ENCODE measurements around the gene RAB36.
"Not testable (repeated sequence)": the region's sequence is repeated elsewhere in the genome, so short reads cannot be mapped to it uniquely, and the experiment has no call there.

The RAB36 gene

DNA sequence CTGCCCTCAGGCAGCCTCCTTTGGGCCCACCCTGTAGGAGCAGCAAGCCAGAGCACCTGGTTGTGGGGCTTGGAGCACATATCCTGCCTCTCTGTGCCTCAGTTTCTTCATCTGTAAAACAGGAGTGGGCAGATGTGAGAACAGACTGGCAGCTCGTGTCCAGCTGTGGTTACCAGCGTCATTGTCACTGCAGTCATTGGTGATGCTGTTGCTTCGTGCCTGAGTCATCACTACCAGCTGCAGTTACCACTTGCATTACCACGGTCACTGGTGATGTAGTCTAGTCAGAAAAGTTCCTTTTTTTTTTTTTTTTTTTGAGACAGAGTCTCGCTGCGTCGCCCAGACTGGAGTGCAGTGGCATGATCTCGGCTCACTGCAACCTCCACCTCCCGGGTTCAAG lies 23.9 kb upstream of the RAB36 start:
- no peak for FAIRE-seq

DNA sequence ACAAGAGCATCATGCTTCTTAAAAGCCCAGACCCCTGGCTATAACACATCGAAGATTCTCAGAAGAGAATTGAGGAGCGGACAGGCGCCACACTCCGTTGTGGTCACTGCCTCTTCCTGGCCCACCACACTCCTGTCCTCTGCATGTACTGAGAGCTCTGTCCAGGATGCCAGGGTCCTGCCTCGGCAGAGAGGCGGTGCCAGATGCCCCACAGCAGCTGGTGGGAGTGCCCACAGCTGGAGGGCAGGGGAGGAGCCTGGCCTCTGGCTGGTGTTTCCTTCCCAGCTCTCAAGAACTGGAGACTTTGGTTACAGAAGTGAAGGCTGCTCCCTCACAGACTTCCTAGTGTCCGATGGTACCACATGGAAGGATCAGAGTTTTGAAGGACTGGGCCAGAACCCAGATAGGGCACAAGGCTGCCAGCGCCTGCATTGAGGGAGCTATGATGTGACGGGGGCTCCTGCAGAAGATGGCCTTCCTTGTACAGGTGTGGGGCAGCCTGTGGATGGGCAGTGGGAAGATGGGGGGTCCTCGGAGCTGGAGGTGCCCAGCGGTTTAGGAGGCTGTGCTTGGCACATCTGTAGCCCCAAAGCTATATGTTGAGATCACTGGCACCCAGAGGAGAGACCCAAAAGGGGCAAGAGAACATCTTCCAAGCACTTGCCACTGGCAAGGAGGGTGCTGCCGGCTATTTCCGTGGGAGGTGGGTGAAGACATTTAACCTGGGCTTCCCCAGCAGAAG lies 22.9 kb upstream of the RAB36 start:
- no peak for FAIRE-seq

DNA sequence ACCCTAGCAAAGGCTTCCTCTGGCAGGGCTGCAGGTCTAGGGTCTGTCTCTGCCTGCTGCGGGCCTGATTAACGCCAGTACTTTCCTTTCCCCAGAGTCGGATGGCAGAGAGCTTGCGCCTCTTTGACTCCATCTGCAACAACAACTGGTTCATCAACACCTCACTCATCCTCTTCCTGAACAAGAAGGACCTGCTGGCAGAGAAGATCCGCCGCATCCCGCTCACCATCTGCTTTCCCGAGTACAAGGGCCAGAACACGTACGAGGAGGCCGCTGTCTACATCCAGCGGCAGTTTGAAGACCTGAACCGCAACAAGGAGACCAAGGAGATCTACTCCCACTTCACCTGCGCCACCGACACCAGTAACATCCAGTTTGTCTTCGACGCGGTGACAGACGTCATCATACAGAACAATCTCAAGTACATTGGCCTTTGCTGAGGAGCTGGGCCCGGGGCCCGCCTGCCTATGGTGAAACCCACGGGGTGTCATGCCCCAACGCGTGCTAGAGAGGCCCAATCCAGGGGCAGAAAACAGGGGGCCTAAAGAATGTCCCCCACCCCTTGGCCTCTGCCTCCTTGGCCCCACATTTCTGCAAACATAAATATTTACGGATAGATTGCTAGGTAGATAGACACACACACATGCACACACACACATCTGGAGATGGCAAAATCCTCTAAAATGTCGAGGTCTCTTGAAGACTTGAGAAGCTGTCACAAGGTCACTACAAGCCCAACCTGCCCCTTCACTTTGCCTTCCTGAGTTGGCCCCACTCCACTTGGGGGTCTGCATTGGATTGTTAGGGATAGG lies 22.1 kb upstream of the RAB36 start:
- no peak for FAIRE-seq

DNA sequence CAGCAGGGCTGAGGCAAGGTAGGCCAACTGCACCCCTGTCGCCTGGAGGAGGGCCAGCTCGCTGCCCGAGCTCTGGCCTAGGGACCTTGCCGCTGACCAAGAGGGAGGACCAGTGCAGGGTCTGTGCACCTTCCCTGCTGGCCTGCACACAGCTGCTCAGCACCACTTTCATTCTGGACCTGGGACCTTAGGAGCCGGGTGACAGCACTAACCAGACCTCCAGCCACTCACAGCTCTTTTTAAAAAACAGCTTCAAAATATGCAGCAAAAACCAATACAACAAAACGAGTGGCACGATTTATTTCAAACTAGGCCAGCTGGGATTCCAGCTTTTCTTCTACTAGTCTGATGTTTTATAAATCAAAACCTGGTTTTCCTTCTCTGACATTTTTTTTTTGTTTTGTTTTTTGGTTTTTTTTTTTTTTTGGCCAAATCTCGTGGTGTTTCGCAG lies 21.4 kb upstream of the RAB36 start:
- FAIRE-seq = no peak

DNA sequence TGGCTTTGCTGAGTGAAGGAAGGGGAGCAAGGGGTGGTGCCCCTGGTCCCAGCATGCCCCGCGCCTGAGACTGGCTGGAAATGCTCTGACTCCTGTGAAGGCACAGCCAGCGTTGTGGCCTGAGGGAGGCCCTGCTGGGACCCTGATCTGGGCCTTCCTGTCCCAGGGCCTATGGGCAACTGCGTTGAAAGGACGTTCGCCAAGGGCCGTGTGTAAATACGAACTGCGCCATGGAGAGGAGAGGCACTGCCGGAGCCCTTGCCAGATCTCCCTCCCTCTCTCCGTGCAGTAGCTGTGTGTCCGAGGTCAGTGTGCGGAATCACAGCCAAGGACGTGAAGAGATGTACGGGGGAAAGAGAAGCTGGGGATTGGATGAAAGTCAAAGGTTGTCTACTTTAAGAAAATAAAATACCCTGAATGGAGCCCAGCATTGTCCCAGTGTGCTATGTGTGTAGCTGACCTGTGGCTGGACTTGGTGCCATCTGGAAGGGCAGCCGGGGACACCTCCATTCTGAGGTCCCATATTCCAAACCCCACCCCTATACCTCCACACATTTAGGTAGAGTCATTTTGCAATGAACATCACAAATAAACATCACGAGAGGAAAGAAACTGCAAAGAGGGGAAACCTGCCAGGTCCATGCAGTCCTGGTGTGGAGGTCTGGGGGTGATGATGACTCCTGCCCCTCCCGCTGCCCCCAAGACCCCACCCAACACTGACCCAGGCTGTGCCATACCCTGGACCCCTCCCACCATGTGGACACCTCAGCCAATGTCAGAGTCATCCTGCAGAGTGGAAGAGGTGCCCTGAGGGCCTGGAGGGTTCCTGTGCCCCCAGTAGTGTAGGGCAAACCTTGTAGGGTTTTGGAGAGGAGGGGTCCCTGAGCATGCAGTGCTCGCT lies 20.4 kb upstream of the RAB36 start:
- no peak for FAIRE-seq

DNA sequence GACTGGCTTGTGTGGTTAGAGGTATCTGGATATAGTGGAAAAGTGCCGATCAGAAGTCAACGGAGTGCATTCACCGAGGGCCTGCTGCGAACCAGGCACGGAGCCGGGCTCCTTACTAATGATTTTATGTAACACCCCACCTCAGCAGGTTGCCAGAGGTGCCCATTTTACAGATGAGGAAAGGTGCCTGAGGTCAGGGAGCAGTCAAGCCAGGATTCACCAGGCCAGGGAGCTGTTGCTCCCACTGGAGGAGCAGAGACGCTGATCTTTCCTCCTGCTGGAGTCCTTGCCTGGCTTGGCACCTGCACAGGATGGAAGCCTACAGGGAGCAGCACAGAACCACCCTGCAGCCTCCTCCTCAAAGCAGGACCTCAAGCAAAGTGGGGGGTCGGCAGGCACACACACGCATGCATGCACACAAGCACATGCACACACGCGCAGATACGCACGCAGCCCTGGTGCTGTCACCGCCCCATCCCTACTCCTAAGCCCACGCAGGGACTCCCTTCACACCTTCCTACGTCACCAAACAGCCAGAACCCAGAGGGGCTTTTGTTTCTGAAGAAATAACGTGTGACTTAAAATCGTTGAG lies 19.7 kb upstream of the RAB36 start:
- no peak for FAIRE-seq

DNA sequence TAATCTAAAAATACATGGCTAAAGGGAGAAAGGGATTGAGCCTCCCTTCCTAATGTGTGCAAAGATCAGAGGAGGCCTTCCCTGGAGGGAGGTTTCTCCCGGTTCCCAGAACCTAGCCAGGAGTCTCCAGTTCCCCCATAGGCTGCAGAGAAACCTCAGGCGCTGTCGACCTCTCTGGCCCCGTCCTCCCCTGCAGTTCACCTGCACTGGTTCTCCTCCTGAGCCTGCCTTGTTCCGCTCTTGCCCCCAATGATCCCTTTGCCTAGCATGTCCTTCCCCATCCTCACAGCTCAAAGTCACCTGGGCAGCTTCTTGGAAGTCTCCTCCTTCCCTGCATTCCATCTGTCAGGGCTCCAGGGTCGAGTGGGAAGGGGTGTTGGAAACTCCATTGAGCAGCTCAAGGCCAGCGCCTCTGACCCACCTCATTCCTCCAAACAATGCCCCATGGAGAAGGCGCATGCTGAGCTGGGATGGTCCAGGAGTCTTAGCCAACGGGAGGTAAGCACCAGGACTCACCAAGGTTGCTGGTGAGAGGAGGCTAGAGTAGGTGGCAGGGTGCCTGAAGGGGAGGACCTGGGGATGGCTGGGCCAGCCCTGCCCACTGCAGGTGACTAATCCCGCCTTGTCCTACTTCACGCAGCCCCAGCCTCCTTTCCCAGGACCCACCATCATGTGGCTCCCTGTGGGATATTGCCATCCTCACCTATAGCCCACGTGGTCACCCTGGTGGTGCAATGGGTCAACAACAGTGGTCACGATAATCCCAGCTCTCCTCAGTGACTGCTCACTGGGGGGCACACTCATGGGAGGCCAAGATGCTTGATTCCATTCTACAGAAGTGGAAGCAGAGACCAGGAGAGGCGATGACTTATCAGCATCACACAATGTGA lies 18.9 kb upstream of the RAB36 start:
- no peak for FAIRE-seq

DNA sequence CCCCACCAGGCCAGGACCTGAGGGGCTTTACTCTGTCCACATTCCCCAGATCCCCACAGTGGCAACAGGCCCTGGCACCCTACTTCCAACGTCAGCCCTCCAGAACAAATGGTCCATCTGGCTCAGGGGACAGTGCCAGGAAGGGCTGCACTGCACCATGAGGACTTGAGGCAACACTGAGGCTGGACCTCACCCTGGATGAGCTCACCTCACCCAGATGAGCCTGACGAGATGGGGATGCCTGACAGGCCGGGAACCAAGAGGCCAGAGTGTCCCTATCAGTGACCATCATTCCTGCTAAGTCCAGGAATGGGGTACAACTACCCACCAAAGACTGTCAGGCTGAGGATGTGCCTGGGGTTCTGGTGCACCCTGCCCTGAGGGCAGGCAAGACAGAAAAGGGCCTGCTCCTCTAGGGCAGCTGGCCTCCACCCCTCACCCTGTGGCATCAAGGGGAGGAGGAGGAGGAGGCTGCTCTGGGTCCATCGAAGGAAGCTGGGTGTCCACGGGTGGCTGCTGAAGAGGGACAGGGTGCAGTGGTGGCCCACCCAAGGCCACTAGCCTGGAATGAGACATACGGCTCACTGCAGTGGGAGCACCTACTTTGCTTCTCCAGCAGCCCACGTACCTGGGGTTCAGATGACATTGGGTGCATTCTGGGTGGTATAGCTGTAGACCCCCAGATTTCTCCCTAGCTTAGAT lies 18.1 kb upstream of the RAB36 start:
- FAIRE-seq = no peak

DNA sequence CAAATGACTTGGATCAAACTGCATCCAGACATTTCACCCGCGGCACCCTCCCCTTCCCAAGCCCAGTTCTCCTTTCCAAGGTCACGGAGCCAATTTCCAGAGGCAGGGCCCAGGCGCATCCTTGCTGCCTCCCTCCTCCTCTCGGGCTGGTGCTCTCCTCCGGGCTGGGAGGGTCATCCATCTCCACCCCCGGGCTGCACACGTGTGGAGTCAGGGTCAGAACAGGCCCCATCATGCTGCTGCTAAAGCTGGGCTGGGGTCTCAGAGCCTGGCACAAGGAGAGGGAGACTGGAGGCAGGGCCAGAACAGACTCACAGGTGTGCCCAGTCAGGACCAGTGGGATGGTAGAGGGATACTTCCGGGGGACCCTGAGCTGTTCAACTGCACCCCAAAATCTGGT lies 17.5 kb upstream of the RAB36 start:
- FAIRE-seq = no peak

DNA sequence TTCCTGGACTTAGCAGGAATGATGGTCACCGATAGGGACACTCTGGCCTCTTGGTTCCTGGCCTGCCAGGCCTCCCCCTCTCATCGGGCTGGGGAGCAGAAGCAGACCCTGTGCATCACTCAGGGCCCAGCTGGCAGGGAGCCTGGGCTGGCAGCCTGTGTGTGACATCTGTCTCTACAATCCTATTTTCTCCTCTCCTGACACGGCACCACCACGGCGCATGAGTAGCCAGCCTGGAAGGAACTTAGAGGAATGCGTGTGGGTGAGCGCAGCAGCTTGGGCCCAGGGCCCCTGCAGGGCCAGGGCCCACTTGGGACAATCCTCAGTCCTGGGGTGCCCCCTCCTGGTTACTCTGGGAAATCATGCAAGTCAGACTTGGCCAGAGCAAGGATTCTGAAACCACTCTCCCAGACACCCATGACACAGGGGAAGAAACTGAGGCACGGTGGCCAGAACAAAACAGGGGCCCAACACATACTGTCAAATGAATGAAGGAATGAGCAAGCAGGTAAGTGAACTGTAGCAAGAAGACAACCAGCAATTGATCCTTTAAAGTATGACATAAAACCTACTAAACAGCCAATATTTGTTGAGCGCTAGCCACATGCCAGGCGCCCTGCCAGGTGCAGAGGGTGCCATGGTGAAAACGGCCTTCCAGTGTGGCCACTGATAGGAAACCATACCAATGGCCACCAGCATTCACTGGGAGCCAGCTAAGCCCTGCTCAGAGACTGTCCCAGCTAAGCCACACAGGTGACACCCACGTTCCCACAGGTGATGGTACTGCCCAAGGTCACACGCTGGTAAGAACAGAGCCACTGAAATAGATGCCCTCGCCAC lies 16.8 kb upstream of the RAB36 start:
- FAIRE-seq = no peak

DNA sequence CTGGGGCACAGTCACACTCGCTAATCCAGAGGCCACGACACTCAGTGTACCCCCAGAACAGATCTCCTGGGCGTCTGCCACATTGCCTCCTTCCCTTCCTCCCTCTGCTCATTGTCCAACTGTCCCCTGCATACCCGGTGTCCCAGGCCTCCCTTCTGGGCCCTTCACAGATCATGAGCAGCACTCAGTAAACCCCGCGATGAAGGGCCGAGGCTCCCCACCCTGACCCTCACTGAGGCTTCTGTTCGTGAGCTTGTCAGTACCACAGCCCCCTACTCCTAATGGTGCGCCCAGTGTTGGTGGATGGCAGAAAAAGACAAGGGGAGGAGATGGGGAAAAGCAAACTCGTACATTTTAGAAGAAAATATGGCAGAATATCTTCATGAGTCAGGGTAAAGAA lies 16.1 kb upstream of the RAB36 start:
- FAIRE-seq = no peak

DNA sequence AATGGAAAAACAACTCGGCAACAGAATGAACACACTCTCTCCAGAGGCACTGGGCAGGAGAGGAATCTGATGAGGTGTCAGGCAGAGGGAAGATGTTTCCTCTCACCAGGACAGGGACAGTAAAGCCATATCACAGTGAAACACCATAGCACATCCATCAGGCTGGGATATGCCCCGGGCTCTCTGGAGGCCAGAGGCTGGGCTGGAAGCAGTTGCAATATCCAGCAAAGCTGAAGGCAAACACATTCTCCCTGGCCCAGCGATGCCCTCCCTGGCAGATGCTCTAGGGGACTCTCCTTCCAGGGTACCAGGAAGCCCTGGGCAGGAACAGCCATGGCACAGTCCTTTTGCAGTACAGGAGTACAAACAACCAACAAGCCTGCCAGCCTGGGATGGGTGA lies 14.6 kb upstream of the RAB36 start:
- no peak for FAIRE-seq

DNA sequence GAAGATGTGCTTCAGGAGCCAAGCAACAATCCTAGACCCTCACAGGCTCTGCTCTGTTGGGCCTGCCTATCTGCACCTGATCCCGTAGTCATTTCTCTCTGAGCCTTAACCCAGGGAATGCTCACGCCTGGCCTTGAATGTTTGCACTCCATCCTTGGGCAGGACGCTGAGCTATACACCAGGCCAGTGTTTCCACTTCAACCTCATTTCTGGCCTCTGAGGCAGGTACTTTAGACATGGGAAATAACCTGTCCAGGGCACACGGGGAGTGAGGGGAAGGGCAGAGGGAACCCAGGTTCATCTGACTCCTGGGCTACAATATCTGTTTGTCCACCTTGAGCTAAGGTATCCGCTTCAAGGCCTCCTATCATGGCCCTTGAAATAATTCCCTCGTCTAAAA lies 13.3 kb upstream of the RAB36 start:
- no peak for FAIRE-seq

DNA sequence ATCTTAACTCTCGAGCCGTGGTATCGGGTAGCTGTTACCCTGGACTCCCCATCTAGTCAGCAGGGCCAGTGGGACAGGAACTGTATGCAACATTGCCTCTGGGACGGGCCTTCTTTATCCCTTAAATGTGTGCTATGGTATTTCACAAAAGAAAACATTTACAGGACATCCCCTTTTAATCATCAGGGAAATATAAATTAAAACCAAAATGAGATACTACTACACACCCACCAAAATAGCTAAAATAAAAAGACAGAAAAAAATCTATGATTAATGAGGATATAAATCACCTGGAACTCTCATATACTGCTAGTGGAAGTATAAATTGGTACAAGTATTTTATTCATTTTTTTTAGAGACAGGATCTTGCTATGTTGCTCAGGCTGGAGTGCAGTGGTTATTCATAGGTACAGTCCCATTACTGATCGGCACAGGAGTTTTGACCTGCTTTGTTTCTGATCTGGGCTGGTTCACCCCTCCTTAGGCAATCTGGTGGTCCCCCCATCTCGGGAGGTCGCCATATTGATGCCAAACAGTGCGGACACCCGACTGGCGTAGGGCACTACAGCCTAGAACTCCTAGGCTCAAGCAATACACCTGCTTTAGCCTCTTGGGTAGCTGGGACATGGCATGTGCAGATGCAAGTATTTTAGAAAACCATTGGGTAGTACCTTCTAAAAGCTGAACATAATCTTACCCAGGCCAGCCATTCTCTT lies 12.7 kb upstream of the RAB36 start:
- FAIRE-seq = no peak

DNA sequence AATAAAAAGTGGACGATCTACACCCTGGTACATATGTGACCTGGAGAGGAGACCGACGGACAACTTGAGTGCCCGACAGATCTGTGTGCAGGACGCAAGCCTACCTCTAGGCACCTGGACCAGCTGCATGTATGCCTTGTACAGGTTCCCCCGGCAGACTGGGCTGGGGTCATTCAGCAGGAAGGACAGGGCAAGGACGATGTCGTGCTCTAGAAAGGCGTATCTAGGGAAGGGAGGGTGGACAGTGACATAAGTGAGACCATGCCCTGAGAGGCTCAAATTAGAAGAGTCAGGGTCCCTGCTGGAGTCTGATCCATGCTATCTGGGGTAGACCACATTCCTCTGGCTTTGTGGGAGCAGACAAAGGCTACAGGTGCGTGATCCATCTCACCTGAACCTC lies 11.4 kb upstream of the RAB36 start:
- FAIRE-seq = no peak

DNA sequence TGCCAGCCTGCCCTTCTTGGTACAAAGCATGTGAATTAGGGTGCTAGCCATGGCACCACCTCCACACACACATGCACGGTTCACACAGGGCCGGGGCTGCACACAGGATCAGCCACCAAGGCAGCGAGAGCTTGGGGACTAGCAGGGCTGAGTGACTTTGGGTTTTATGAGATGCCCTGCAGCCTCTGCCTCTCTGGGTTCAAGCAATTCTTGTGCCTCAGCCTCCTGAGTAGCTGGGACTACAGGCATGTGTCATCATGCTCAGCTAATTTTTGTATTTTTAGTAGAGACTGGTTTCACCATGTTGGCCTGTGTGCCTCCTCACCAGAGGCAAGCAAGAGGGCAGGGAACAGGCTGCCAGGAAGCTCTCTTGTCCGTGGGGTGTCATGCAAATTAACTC lies 8.3 kb upstream of the RAB36 start:
- not testable (repeated sequence) for FAIRE-seq

DNA sequence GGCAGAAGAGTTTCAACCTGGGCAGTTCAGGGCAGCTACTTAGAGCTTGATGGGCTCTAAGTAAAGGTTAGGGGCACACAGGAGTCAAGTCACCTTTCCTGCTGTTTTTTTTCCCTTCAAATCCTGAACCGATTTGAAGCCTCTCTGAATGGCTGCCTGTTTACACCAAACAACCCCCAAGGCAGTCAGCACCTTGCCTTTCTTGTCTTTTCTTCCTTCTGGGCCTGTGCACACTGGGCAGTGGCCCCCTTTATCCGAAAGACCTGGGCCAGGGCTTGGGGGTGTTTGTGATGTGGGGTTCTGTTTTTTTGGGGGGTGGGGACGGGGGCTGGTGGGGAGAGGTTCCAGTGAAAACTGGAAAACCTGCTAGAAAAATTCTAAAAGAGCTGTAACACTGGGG lies 7.8 kb upstream of the RAB36 start:
- FAIRE-seq = no peak

DNA sequence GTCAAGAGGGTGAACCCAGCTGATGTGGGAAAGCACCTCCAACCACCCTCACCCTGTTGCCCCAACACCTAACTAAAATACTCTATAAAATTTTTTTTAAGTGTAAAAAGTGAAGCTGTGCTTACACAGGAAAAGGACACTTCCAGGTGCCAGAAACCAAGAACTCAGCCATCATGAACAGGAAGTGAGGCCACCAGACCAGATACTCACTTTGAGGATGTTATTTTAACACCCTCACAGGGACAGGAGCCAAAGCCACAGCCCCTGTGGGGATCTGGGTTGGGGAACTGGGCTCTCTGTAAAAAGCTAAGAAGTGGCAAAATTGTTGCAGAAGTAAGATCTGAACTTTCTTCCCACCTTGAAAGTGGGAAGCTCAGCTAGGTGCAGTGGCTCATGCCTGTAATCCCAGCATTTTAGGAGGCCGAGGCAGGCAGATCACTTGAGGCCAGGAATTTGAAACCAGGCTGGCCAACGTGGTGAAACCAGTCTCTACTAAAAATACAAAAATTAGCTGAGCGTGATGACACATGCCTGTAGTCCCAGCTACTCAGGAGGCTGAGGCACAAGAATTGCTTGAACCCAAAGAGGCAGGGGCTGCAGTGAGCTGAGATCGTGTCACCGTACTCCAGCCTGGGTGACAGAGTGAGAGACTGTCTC lies 7.2 kb upstream of the RAB36 start:
- FAIRE-seq = no peak
